GM18520 (cell line): ENCODE data around the gene HVCN1.
"Not testable (repeated sequence)": the region's sequence is repeated elsewhere in the genome, so short reads cannot be mapped to it uniquely, and the experiment has no call there.

ENCODE experiments used
- ATAC-seq: cut with Tn5 transposase; IDR thresholded peaks from one replicate; pipeline ENCODE4 v1.9.1; 2021; ENCODE audit not compliant: unreplicated experiment

The HVCN1 gene, protein sequence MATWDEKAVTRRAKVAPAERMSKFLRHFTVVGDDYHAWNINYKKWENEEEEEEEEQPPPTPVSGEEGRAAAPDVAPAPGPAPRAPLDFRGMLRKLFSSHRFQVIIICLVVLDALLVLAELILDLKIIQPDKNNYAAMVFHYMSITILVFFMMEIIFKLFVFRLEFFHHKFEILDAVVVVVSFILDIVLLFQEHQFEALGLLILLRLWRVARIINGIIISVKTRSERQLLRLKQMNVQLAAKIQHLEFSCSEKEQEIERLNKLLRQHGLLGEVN

DNA sequence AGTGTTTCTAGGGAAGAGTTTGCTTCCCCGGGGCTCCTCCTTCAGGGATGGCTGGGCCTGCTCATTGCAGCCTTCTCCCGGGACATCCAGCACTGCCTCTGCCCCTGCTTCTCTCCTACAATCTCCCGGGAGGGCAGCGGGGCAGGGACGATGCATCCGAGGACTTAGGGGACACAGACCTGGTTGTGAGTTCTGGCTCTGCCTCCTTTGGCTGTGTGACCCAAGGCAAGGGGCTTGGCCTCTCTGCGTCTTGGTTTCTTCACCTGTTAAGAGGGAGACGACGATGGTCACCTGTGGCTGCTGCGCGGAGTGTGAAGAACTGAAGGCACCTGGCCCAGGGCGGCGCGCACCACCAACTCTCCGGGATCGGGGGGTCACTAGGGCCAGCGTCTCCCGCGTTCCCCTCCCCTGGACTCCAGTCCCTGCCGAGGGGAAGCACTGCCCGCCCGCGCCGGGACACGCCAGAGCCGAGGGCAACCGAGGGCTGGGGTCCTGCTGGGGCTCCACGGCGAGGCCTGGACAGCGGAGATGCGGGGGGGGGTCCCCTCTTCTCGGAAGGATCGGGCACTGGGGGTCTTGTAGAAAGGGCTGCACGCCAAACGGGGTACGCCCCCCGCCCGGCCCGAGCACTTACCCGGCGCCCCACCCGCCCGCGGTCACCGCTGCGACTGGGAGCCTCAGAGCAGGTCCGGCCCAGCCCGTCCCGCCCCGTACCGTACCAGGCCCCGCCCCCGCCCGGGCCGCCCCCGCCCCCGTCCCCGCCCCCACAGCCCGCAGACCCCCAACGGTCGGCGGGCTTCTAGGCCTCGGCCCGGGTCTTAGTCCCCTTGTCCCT, at the start of gene HVCN1:
Gene HVCN1, minus strand, starts transcription at position 670 of the 835 bp plus-strand sequence. CDS start 5,870 bp downstream, outside the sequence.
- no peak for ATAC-seq

DNA sequence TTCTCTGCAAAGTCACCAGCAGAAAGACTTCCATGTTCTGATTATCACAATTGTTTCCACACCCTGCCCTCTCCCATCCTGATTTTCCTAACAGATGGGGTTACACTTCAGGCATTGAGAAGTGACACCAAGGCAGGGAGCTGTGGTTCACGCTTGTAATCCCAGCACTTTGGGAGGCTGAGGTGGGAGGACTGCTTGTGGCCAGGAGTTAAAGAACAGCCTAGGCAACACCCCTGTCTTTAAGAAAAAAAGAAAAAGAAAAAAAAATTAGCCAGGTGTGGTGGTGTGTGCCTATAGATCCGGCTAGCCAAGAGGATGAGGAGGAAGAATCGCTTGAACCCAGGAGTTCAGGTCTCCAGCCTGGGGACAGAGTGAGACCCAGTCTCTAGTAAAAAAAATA, 48.6 kb upstream of the HVCN1 start:
- no peak for ATAC-seq

GRCh38 chr12:110737016-110737415, 48.1 kb upstream of the HVCN1 start:
- not testable (repeated sequence) for ATAC-seq

- no peak for ATAC-seq
Measured at GRCh38 chr12:110733900-110734299, 45.0 kb upstream of the HVCN1 start.

GRCh38 chr12:110733089-110733715, 44.3 kb upstream of the HVCN1 start:
- ATAC-seq = no peak

DNA sequence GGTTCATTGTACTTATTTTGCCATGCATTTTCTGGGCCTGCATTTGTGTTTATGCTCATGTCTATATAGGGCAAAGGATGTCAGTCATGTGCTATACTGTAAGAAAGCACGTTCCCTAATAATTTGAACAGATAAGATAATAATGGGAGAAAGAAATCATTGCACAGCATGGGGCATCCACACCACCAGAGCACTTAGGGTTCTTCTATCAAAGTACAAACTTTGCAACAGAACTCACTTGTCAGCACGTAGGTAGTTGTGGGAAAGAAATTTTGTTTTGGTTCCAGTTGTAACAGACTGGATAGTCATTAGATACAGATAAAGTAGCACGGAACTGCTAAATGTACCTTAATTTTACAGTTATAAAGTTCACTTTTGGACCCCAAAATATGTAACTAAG, 43.7 kb upstream of the HVCN1 start:
- ATAC-seq = no peak

GRCh38 chr12:110731479-110731878, 42.6 kb upstream of the HVCN1 start:
- ATAC-seq = no peak

GRCh38 chr12:110728628-110729027, 39.7 kb upstream of the HVCN1 start:
- ATAC-seq = no peak

DNA sequence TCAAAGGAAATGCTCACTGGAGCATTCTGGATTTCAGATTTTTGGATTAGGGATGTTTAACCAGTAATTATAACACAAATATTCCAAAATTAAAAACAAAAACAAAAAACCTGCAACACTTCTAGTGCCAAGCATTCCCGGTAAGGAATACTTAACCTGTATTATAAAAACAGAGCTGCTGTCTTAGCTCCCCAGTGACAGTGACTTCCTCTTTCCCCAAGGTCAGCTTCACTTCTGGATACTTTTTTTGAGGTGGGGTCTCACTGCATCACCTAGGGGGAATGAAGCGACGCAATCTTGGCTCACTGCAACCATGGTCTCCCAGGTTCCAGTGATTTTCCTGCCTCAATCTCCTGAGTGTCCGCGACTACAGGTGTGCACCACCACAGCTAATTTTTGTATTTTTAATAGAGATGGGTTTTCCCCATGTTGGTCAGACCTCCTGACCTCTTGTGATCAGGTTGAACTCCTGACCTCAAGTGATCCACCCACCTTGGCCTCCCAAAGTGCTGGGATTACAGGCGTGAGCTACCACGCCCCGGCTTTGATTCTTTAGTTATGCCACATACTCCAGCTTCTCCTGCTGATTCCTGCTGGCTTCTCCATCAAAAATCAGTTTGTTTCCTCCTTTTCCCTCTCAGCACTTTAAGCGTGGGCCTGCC, 37.9 kb upstream of the HVCN1 start:
- no peak for ATAC-seq

GRCh38 chr12:110726028-110726427, 37.1 kb upstream of the HVCN1 start:
- ATAC-seq = no peak

- ATAC-seq = no peak
Measured at GRCh38 chr12:110725267-110725666, 36.4 kb upstream of the HVCN1 start.

DNA sequence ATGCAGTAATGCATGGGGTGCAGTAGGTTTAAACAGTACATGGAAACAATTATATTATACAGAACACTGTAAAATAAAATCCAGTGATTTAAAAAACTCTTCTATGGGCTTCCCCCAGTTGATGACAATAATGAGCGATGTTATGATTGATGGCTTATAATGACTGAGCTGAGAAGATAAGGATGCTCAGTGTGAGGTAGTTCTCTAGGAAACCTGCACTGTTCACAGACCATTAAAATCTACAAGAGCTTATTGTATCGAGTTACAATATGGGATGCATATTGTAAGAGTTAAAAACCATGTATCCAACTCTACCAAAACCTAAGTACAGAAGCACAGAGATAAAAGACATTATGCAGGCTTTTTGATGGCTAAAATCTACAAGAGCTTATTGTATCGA, 34.0 kb upstream of the HVCN1 start:
- ATAC-seq = not testable (repeated sequence)

DNA sequence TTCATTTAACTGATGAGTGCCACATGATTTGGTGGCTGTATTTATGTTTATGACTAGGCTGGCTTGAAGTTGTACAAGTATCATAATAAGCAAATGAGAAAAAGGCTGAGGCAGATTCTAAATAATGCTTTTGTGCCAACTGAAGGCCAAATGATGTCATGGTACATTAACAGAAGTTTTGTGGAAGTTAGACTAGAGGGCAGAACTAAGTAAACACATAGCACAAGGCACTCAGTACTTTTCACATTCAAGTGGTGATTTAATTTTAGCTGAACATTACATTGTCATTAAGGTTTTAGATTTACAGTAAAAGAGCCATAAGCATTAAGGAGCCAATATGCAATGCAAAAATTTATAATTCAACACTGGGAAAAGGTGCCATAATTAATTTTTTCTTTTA, 32.7 kb upstream of the HVCN1 start:
- no peak for ATAC-seq

DNA sequence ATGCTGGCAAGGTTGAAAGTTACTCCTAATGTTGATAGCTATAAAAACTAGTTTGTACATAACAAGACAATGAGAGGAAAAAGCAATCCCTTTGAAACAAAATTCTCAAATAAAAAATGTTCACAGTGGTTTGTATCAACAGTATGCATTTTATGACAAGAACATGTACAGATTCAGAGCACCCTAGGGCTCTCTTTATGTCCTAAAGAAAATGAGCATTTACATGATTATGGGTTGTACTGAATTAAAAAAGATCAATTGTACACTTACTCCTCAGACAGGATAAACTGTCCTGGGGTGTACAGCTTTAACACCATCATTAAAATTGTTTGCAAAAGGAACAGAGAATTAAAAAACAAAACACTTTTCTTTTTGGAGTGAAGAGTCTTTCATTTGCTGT, 31.6 kb upstream of the HVCN1 start:
- ATAC-seq = no peak

- ATAC-seq = no peak
Measured at GRCh38 chr12:110718222-110718908, 29.4 kb upstream of the HVCN1 start.

- no peak for ATAC-seq
Measured at GRCh38 chr12:110717037-110717436, 28.1 kb upstream of the HVCN1 start.

DNA sequence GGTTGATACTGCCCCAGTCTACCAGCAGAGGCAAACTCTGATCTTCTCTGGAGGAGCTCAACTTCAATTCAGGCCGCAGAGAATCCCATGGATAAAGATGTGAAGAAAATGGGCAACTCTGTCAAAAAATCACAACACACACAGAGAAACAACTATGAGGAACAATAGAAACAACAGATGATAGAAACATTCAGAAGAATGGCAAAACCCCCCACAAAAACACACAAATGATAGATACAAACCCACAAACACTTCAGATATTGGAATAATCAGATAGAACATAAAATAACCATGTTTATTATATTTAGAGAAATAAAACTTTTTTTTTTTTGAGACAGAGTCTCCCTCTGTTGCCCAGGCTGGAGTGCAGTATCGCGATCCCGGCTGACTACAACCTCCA, 20.0 kb upstream of the HVCN1 start:
- ATAC-seq = no peak

DNA sequence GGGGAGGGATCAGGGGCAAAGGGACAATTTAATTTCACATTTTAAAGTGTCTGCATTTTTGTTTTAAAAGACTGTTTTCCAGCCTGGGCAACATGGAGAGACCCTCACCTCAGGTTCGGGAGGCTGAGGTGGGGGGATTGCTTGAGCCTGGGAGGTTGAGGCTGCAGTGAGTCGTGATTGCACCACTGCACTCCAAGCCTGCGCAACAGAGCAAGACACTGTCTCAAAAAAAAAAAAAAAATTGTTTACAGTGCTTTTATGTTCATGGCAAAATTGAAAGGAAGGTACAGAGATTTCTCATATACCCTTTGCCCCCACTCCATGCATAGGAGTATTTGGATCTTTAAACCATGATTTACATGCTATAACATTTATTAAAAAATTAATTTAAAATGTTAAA, 16.4 kb upstream of the HVCN1 start:
- ATAC-seq = no peak

DNA sequence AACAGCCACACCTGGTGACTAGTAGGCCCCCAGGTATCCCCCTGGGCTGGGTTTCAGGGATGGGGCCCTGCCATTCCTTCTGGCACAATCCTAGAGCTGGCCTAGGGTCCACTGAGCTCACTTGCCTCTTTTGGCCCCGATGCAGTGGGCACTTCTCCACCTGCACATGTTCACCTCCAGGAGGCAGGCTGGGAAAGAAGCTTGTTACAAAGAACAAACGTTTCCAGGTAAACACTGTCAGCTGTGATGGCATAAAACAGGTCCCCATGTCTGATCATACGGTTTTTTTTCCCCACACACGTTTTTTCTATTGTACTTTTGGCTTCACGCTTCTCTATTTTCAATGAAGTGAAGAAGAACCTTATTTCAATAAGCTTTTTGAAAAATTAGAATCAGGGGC, 15.8 kb upstream of the HVCN1 start:
- ATAC-seq = no peak

GRCh38 chr12:110704231-110704630, 15.3 kb upstream of the HVCN1 start:
- ATAC-seq = no peak

GRCh38 chr12:110702081-110702480, 13.2 kb upstream of the HVCN1 start:
- no peak for ATAC-seq
